ENCODE results near the gene HEATR5A. TPM values are rescaled to one million over a fixed set of nuclear protein-coding genes. Genes with fewer than 3 reads are reported as not detected.
A peak's percentile ranks its signal among the peaks of the same experiment; 100 is the strongest.

Gene HEATR5A
- total and polyA plus RNA-seq, 10 donors, result 4.4 to 52.2 (median 33.3) TPM

DNA sequence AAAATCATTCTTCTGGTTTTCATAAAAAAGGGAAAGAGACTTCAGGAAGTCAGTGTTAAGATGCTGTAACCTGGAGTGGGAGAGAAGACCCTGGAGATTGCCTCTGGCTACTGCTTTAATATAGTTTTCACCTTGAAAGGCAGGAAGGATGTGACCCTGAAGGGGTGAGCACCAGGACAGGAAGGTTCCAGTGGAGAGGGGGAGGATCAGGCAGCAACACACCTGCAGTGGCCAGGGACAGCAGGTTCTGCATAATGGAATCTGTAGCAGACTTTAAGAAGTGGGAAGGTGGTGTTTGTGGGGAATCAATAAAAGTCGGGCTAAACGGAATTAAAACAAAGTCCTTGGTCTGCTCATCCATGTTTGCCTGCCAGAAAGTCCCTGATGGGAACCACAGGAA lies 6.3 kb upstream of the HEATR5A start:
- Histone ChIP-seq H3K36me3 (no peaks in the 10 kb centered on the region), H3K27ac (no peak overlapping the region), H3K4me3 (no peak overlapping the region), H3K4me1 (peaks cover 0 to 8% (median 0%) of the 10 kb centered on the region in 6 donors), H3K9me3 (peaks cover 0 to 1% (median 0%) of the 10 kb centered on the region in 8 donors), H3K27me3 (replicated peaks in 1 of 7) (no peaks in the 10 kb centered on the region)
- DNase-seq, result no peak
- intact Hi-C loops (cut with DNase I; ENCODE audit: low total_unique reads), result no loop called here
- no peak for TF ChIP-seq POLR2AphosphoS5 (IDR thresholded peaks at IDR 0.05)
- TF ChIP-seq POLR2A (IDR thresholded peaks at IDR 0.05), result no peak
- TF ChIP-seq, protein P1, sequence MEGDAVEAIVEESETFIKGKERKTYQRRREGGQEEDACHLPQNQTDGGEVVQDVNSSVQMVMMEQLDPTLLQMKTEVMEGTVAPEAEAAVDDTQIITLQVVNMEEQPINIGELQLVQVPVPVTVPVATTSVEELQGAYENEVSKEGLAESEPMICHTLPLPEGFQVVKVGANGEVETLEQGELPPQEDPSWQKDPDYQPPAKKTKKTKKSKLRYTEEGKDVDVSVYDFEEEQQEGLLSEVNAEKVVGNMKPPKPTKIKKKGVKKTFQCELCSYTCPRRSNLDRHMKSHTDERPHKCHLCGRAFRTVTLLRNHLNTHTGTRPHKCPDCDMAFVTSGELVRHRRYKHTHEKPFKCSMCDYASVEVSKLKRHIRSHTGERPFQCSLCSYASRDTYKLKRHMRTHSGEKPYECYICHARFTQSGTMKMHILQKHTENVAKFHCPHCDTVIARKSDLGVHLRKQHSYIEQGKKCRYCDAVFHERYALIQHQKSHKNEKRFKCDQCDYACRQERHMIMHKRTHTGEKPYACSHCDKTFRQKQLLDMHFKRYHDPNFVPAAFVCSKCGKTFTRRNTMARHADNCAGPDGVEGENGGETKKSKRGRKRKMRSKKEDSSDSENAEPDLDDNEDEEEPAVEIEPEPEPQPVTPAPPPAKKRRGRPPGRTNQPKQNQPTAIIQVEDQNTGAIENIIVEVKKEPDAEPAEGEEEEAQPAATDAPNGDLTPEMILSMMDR (IDR thresholded peaks at IDR 0.05 in 8 of 11, conservative IDR thresholded peaks at IDR 0.05 in 3 of 11), result no peak
- WGBS, 5 donors, result 62 to 82% (median 73%) methylated on average over 2 of the region's 2 CpGs

DNA sequence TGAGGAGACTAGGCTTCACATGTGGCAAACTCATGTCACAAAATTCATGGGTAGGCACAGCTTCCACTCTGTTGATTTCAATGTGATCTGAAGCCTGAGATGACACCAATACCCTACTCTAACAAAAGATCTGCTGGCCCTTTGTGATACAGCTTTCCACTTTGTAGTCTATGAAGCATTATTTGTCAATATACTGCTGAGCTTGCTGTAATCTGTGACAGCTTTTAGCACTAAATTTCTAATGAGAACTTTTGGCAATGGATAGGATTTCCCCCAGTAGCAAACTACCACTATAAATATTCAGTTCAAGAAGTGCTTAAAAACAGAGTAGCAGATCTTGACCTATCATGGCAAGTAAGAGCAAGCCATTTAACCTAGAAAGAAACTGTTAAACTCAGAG lies 5.6 kb upstream of the HEATR5A start:
- Histone ChIP-seq H3K4me1 (peaks cover 3 to 15% (median 5%) of the 10 kb centered on the region in 6 donors), H3K4me3 (no peak overlapping the region), H3K27ac (no peak overlapping the region), H3K27me3 (replicated peaks in 1 of 7) (no peaks in the 10 kb centered on the region), H3K9me3 (no peaks in the 10 kb centered on the region), H3K36me3 (no peaks in the 10 kb centered on the region)
- no peak for DNase-seq
- TF ChIP-seq, protein P1 (IDR thresholded peaks at IDR 0.05 in 8 of 11, conservative IDR thresholded peaks at IDR 0.05 in 3 of 11), result no peak
- TF ChIP-seq POLR2AphosphoS5 (IDR thresholded peaks at IDR 0.05) (no peak), POLR2A (IDR thresholded peaks at IDR 0.05) (no peak)
- intact Hi-C loops (cut with DNase I; ENCODE audit: low total_unique reads), result no loop called here

DNA sequence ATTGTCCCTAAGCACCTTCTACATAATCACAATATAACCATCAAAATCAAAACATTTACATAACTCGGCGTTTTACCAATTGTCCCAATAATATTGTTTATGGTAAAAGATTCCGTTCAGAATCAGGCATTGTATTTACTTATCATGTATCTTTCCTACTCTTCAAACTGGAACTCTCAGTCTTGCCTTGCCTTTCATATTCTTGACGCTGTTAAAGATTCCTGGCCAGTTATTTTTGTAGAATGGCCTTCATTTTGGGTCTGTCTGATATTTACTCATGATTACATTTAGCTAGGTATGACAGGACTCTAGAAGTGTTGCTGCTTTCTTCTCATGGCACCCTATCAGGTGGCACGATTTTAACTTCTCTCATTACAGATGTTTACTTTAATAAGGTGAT lies 850 bp upstream of the HEATR5A start:
- H3K9me3 ChIP-seq, result no peaks in the 10 kb centered on the region
- WGBS, 5 donors, result 82 to 92% (median 92%) methylated on average over 5 of the region's 5 CpGs
- H3K4me1 ChIP-seq, result peaks cover 5 to 48% (median 29%) of the 10 kb centered on the region in 6 donors
- no peaks in the 10 kb centered on the region for H3K36me3 ChIP-seq
- intact Hi-C loops (cut with DNase I; ENCODE audit: low total_unique reads), result no loop called here
- H3K4me3 ChIP-seq, result peak overlapping the region in 4 of 8 donors; percentile 67 to 95 (median 87)
- no peak for DNase-seq
- H3K27ac ChIP-seq, result peak overlapping the region in 6 of 8 donors; percentile 37 to 94 (median 90)
- TF ChIP-seq POLR2A (IDR thresholded peaks at IDR 0.05), result no peak
- TF ChIP-seq POLR2AphosphoS5 (IDR thresholded peaks at IDR 0.05), result no peak
- TF ChIP-seq, protein P1 (IDR thresholded peaks at IDR 0.05 in 8 of 11, conservative IDR thresholded peaks at IDR 0.05 in 3 of 11), result no peak
- H3K27me3 ChIP-seq (replicated peaks in 1 of 7), result no peaks in the 10 kb centered on the region

DNA sequence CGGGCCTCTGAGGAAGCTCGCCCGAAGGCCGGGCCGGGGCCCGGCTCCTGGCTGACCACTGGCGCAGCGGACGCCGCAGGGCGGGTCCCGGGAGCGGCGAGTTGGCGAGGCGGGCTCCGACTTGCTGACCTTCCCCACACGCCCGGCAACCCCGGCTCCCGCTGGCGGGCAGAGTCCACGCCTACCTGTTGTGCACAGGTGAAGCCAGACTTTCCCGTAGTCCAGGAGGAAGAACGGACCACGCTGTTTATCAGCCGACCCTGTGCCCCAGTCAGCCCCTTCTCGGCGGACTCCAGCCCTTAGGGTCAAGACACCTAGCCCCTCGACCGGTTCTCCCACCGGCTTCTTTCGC lies 407 bp downstream of the HEATR5A start:
- Histone ChIP-seq H3K27me3 (replicated peaks in 1 of 7) (no peaks in the 10 kb centered on the region), H3K36me3 (no peaks in the 10 kb centered on the region), H3K9me3 (no peaks in the 10 kb centered on the region), H3K4me3 (peak overlapping the region; percentile 67 to 95 (median 86)), H3K4me1 (peaks cover 5 to 49% (median 28%) of the 10 kb centered on the region in 6 donors), H3K27ac (peak overlapping the region; percentile 74 to 94 (median 89))
- intact Hi-C loops (cut with DNase I; ENCODE audit: low total_unique reads), result no loop called here
- DNase-seq, result peak; percentile 94
- WGBS, 5 donors, result 0 to 1% (median 1%) methylated on average over 14 to 33 of the region's 33 CpGs
- TF ChIP-seq POLR2AphosphoS5 (IDR thresholded peaks at IDR 0.05), result no peak
